ENCODE measurements around the gene QRFP. TPM values are rescaled to one million over a fixed set of nuclear protein-coding genes. Genes with fewer than 3 reads are reported as not detected.

The QRFP gene
- total RNA-seq, 4 donors from 2014 or later: not detected

GRCh38 chr9:130936285-130937117 is 39.9 kb upstream of the QRFP start:
- WGBS, 2 donors (ENCODE audit: low coverage in 1 of 2): 20 to 88% methylated on average over 1 to 2 of the region's 12 CpGs
- ATAC-seq: peak; percentile 26
- peaks cover 92% of the 10 kb centered on the region for H3K27me3 ChIP-seq

GRCh38 chr9:130935648-130936271 is 39.1 kb upstream of the QRFP start:
- peak overlapping the region in 3 of 4 donors; percentile 46 to 54 (median 51) for H3K27ac ChIP-seq
- peaks cover 0 to 82% (median 26%) of the 10 kb centered on the region in 3 donors for H3K4me1 ChIP-seq
- TF ChIP-seq POLR2A (IDR thresholded peaks at IDR 0.05): no peak
- no peak for TF ChIP-seq EP300 (IDR thresholded peaks at IDR 0.05)
- no peak for TF ChIP-seq CTCF (IDR thresholded peaks at IDR 0.05)
- H3K9me3 ChIP-seq: no peaks in the 10 kb centered on the region
- peaks cover 85% of the 10 kb centered on the region for H3K27me3 ChIP-seq
- ATAC-seq: no peak
- H3K36me3 ChIP-seq: no peaks in the 10 kb centered on the region
- H3K4me3 ChIP-seq: no peak overlapping the region
- no CpG with 5 or more reads among the region's 13 CpGs for WGBS, 2 donors (ENCODE audit: low coverage in 1 of 2)

More at GRCh38 chr9:130936285-130937117, 39.9 kb upstream of the QRFP start:
- TF ChIP-seq POLR2AphosphoS5 (IDR thresholded peaks at IDR 0.05) (no peak), EP300 (IDR thresholded peaks at IDR 0.05) (no peak), POLR2A (IDR thresholded peaks at IDR 0.05) (peak in 1 of 2 donors; percentile 8), CTCF (IDR thresholded peaks at IDR 0.05) (no peak)
- peak overlapping the region in 3 of 4 donors; percentile 46 to 54 (median 51) for H3K27ac ChIP-seq
- H3K36me3 ChIP-seq: no peaks in the 10 kb centered on the region
- H3K4me1 ChIP-seq: peaks cover 0 to 87% (median 29%) of the 10 kb centered on the region in 3 donors
- no peak overlapping the region for H3K4me3 ChIP-seq
- no peaks in the 10 kb centered on the region for H3K9me3 ChIP-seq

- WGBS, 2 donors (ENCODE audit: low coverage in 1 of 2): 69 to 71% methylated on average over 2 to 7 of the region's 16 CpGs
- peaks cover 77% of the 10 kb centered on the region for H3K27me3 ChIP-seq
Measured at GRCh38 chr9:130934702-130935647, 38.4 kb upstream of the QRFP start.

GRCh38 chr9:130934246-130934645 is 37.6 kb upstream of the QRFP start:
- Histone ChIP-seq H3K27me3 (peaks cover 70% of the 10 kb centered on the region), H3K4me3 (no peak overlapping the region), H3K4me1 (peaks cover 0 to 69% (median 14%) of the 10 kb centered on the region in 3 donors), H3K9me3 (no peaks in the 10 kb centered on the region), H3K36me3 (no peaks in the 10 kb centered on the region), H3K27ac (peak overlapping the region in 1 of 4 donors; percentile 84)
- no CpG with 5 or more reads among the region's 11 CpGs for WGBS, 2 donors (ENCODE audit: low coverage in 1 of 2)
- ATAC-seq: no peak
- TF ChIP-seq POLR2A (IDR thresholded peaks at IDR 0.05) (no peak), POLR2AphosphoS5 (IDR thresholded peaks at IDR 0.05) (no peak), EP300 (IDR thresholded peaks at IDR 0.05) (no peak), CTCF (IDR thresholded peaks at IDR 0.05) (no peak)

More at GRCh38 chr9:130934702-130935647, 38.4 kb upstream of the QRFP start:
- Histone ChIP-seq H3K27ac (peak overlapping the region in 1 of 4 donors; percentile 54), H3K4me1 (peaks cover 0 to 74% (median 21%) of the 10 kb centered on the region in 3 donors), H3K36me3 (no peaks in the 10 kb centered on the region), H3K9me3 (no peaks in the 10 kb centered on the region), H3K4me3 (no peak overlapping the region)
- no peak for ATAC-seq
- no peak for TF ChIP-seq POLR2A (IDR thresholded peaks at IDR 0.05)
- no peak for TF ChIP-seq CTCF (IDR thresholded peaks at IDR 0.05)
- TF ChIP-seq EP300 (IDR thresholded peaks at IDR 0.05): no peak
- TF ChIP-seq POLR2AphosphoS5 (IDR thresholded peaks at IDR 0.05): no peak

All from gastroesophageal sphincter (tissue), 4 donors.